Lower leg skin (tissue), 4 donors: Measurements from ENCODE around the gene MAGOH. TPM values are rescaled to one million over a fixed set of nuclear protein-coding genes. Genes with fewer than 3 reads are reported as not detected.
A peak's percentile ranks its signal among the peaks of the same experiment; 100 is the strongest.

Experiments
- DNase-seq, 2 donors: peaks; one replicate each; pipeline ENCODE4 v3.0.0-alpha.2; 2019; ENCODE audit warnings: low spot score in 2 of 2
- H3K4me3 ChIP-seq: fragments of 200-600 bp; sonication (generic); 2 replicates; pipeline ENCODE4 v1.5.1; 2017; ENCODE audit warnings: mild to moderate bottlenecking, low read depth; ENCODE audit not compliant: poor library complexity, severe bottlenecking
- POLR2A ChIP-seq, 2 donors: fragments of 450-650 bp; IDR thresholded peaks; one replicate each; pipeline ENCODE4 v1.6.1; 2016 to 2017; ENCODE audit warnings: antibody characterized with exemption in 2 of 2, mild to moderate bottlenecking in 1 of 2, moderate library complexity in 1 of 2
- WGBS, 2 donors: methylation state at CpG; one replicate each; pipeline ENCODE4 v1.1.5; 2018; 5-methylcytosine and 5-hydroxymethylcytosine counted together
- intact Hi-C: fragments of 100-400 bp; cut with DNase I; formaldehyde crosslinking; loops from one replicate; pipeline ENCODE4 v1.15.0; 2023; ENCODE audit warnings: low total_unique reads
- total RNA-seq, 4 donors: library from RNA; depleted of rRNA; stranded (reverse); fragments of >200 nt; gene quantifications; one replicate each; pipeline ENCODE4 v1.1.0, GENCODE V29; 2016
- TF ChIP-seq, protein P1 (sequence below), 3 donors: fragments of 450-650 bp; IDR thresholded peaks; one replicate each; pipeline ENCODE4 v1.5.1; 2016; ENCODE audit warnings: antibody characterized with exemption in 3 of 3, mild to moderate bottlenecking in 3 of 3, moderate library complexity in 2 of 3

The MAGOH gene
- total RNA-seq, 4 donors from 2014 or later: 15.2 to 33.7 (median 21.1) TPM

DNA sequence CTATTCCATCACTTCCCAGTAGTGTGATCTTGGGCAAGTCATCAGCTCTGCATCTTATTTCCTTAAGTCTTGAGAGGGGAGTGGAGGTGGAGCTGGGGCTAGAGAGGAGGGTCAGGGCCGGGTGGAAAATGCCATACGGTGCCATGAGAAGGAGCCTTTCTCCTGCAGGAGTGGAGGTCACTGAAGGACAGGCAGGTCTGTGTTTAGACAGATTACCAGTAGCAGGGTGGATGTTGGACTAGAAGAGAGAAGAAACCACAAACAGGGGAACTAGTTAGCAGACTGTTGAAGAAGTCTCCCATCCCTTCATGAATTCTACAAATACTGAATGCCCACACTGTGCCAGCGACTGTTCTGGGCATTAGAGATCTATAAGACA is 55.6 kb downstream of the MAGOH start:
- intact Hi-C loops: no loop called here
- 78 to 80% methylated on average over 3 of the region's 3 CpGs for WGBS, 2 donors
- H3K4me3 ChIP-seq: no peak overlapping the region
- TF ChIP-seq, protein P1, sequence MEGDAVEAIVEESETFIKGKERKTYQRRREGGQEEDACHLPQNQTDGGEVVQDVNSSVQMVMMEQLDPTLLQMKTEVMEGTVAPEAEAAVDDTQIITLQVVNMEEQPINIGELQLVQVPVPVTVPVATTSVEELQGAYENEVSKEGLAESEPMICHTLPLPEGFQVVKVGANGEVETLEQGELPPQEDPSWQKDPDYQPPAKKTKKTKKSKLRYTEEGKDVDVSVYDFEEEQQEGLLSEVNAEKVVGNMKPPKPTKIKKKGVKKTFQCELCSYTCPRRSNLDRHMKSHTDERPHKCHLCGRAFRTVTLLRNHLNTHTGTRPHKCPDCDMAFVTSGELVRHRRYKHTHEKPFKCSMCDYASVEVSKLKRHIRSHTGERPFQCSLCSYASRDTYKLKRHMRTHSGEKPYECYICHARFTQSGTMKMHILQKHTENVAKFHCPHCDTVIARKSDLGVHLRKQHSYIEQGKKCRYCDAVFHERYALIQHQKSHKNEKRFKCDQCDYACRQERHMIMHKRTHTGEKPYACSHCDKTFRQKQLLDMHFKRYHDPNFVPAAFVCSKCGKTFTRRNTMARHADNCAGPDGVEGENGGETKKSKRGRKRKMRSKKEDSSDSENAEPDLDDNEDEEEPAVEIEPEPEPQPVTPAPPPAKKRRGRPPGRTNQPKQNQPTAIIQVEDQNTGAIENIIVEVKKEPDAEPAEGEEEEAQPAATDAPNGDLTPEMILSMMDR (IDR thresholded peaks at IDR 0.05): no peak
- DNase-seq: no peak

- TF ChIP-seq, protein P1 (IDR thresholded peaks at IDR 0.05): peak in 1 of 3 donors; percentile 73
- no peak for TF ChIP-seq POLR2A (IDR thresholded peaks at IDR 0.05)
- peak; percentile 79 to 97 for DNase-seq
- 21 to 24% methylated on average over 16 of the region's 16 CpGs for WGBS, 2 donors
- H3K4me3 ChIP-seq: no peak overlapping the region
- intact Hi-C loops: no loop called here
Measured at GRCh38 chr1:53182111-53182593, 56.2 kb downstream of the MAGOH start.

DNA sequence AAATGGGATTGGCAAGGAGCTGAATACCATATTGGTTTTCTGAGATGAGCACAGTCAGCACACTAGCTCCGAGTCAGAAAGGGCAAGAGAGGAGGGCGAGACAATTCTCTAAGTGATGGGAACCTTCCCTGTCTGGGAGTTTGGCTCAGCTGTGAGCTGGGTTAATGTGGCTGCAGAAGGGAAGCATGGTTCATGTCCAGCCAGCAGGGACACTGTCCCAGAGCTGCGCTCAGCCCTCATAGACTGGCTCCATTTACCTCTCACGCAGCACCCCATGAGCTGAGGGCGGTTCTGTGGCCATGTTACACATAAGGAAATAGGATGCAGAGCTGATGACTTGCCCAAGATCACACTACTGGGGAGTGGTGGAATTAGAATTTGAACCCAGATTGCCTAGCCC is 57.4 kb downstream of the MAGOH start:
- H3K4me3 ChIP-seq: no peak overlapping the region
- DNase-seq: peak in 1 of 2 donors; percentile 68
- intact Hi-C loops: no loop called here
- TF ChIP-seq, protein P1 (IDR thresholded peaks at IDR 0.05): no peak
- 91 to 96% methylated on average over 5 of the region's 5 CpGs for whole genome bisulfite sequencing, 2 donors

GRCh38 chr1:53180226-53180625 is 58.1 kb downstream of the MAGOH start:
- WGBS, 2 donors: 85 to 86% methylated on average over 2 of the region's 2 CpGs
- no peak overlapping the region for H3K4me3 ChIP-seq
- no peak for DNase-seq
- intact Hi-C loops: no loop called here
- no peak for TF ChIP-seq POLR2A (IDR thresholded peaks at IDR 0.05)
- TF ChIP-seq, protein P1 (IDR thresholded peaks at IDR 0.05): no peak

Other genes with a start within 250 kb of the MAGOH start
- gene PODN, start 176.3 kb downstream of the MAGOH start, total RNA-seq: 10 to 100 TPM; 11.3 to 58.8 (median 14.4) TPM
- gene SLC1A7, start 95.9 kb downstream of the MAGOH start, total RNA-seq: not detected
- gene CPT2, start 41.7 kb downstream of the MAGOH start, total RNA-seq: 10 to 100 TPM; 30.1 to 47.1 (median 36.7) TPM
- 10 to 100 TPM; 19.1 to 39.8 (median 29.0) TPM for gene CZIB, start 17.9 kb downstream of the MAGOH start, total RNA-seq
- 1 to 10 TPM in 3 of 4 donors, under 1 TPM in 1; 0.76 to 4.0 (median 2.0) TPM for gene LRP8, start 89.6 kb upstream of the MAGOH start, total RNA-seq
- gene DMRTB1, start 220.9 kb upstream of the MAGOH start, total RNA-seq: not detected